Brain microvascular endothelial cell (primary cell): Measurements from ENCODE around the gene IL24.

Source experiments
- DNase-seq: peaks from one replicate; pipeline ENCODE4 v3.0.0-alpha.2; 2020
- H3K27ac ChIP-seq: fragments of 250-450 bp; sonication (Bioruptor Pico); 2 replicates; pipeline ENCODE4 v1.5.1; 2020; ENCODE audit warnings: mild to moderate bottlenecking, moderate library complexity
- H3K27me3 ChIP-seq: fragments of 250-450 bp; sonication (Bioruptor Pico); replicated peaks from 2 replicates; pipeline ENCODE4 v1.5.1; 2020; ENCODE audit warnings: mild to moderate bottlenecking
- H3K36me3 ChIP-seq: fragments of 250-450 bp; sonication (Bioruptor Pico); replicated peaks from 2 replicates; pipeline ENCODE4 v1.5.1; 2020; ENCODE audit warnings: mild to moderate bottlenecking
- H3K4me3 ChIP-seq: 2 replicates; pipeline ENCODE4 v1.5.1; 2011; ENCODE audit warnings: low read depth, mild to moderate bottlenecking, control low read depth, low read length, moderate library complexity
- in situ Hi-C: cut with HindIII; loops from 2 replicates; pipeline ENCODE4 v1.10.0; 2017; ENCODE audit warnings: low sequenced_read_pairs, low pct_ligation_motif_present
- TF ChIP-seq, protein P1 (sequence below): IDR thresholded peaks from 2 replicates; pipeline ENCODE4 v1.5.1; 2011; ENCODE audit warnings: low read depth, mild to moderate bottlenecking, moderate library complexity, low read length, control low read depth, inconsistent platforms; ENCODE audit errors: missing control alignments

IL24 gene

DNA sequence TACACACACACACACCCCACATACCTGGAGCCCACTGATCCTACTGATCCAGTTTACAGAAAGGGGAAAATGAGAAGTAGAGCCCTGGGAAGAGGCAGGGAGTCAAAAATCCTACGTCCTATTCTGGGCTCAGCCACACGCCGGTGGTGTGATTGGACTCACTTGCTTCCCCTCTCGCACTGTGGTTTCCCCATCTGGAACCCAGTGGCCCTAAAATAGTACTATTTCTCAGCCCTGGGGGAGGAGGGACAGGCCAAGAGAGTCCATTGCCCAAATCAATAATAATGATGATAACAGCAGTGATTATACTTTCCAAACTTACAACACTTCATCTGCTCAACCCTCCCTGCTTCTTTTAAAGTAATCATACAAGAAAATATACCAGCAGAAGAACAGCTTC, 52.0 kb downstream of the IL24 start:
- DNase-seq: no peak
- Histone ChIP-seq H3K4me3 (no peak overlapping the region), H3K27ac (no peak overlapping the region), H3K36me3 (no peaks in the 10 kb centered on the region), H3K27me3 (peaks cover 9% of the 10 kb centered on the region)
- TF ChIP-seq, protein P1, sequence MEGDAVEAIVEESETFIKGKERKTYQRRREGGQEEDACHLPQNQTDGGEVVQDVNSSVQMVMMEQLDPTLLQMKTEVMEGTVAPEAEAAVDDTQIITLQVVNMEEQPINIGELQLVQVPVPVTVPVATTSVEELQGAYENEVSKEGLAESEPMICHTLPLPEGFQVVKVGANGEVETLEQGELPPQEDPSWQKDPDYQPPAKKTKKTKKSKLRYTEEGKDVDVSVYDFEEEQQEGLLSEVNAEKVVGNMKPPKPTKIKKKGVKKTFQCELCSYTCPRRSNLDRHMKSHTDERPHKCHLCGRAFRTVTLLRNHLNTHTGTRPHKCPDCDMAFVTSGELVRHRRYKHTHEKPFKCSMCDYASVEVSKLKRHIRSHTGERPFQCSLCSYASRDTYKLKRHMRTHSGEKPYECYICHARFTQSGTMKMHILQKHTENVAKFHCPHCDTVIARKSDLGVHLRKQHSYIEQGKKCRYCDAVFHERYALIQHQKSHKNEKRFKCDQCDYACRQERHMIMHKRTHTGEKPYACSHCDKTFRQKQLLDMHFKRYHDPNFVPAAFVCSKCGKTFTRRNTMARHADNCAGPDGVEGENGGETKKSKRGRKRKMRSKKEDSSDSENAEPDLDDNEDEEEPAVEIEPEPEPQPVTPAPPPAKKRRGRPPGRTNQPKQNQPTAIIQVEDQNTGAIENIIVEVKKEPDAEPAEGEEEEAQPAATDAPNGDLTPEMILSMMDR: no peak
- in situ Hi-C loops: no loop called here

DNA sequence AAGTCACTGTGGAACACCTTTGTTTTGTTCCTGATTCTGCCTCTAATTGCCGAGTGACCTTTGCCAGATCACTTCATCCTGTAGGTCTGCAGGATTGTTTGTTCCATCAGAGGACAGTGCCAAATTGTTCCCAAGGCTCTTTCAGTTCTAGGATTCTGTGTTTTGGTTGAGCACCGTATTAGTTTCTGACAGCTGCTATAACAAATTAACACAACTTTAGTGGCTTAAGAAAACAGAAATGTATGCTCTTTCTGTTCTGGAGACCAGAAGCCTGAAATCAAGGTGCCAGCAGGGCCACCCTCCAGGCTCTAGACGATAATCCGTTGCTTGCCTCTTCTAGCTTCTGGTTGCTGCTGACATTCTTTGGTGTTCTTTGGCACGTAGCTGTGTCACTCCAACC, 52.4 kb downstream of the IL24 start:
- Histone ChIP-seq H3K27me3 (peaks cover 9% of the 10 kb centered on the region), H3K27ac (no peak overlapping the region), H3K4me3 (no peak overlapping the region), H3K36me3 (no peaks in the 10 kb centered on the region)
- in situ Hi-C loops: no loop called here
- no peak for DNase-seq
- TF ChIP-seq, protein P1: no peak

DNA sequence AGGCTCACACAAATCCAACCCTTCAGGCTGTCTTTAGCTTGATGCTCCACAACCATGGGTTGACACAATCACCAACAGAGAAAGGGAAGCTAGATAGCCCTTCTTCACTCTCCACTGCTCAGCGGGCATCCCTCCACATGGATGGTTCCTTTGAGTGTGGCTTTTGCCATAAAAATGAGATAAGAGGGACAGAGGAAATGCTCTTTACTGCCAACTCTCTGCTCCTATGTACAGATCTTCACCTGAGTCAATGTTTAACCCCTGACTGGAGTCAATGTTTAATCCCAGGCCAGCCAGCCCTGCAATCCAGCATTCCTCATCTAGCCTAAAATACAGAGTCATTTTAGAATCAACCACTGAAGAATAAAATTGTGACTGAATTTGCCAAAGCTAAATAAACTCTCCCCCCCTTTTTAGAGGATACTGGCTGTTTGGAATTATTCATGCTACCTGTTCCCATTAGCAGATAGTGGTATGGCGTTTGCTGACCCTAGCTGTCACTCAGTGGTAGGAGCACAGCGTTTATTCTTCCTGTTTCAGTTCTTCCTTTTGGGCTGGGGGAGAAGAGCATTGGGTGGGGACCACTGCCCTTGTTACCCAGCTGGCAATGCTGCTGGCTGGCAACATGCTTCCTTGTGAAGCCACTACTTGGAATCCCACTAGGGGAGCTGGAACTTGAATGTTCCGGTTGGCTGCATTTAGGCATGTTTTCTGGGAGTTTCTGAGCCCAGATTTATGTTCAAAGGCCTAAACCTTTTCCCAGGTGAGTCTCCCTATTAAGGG, 54.3 kb downstream of the IL24 start:
- in situ Hi-C loops: no loop called here
- TF ChIP-seq, protein P1: no peak
- Histone ChIP-seq H3K36me3 (no peaks in the 10 kb centered on the region), H3K4me3 (no peak overlapping the region), H3K27me3 (peaks cover 2% of the 10 kb centered on the region), H3K27ac (no peak overlapping the region)
- no peak for DNase-seq

DNA sequence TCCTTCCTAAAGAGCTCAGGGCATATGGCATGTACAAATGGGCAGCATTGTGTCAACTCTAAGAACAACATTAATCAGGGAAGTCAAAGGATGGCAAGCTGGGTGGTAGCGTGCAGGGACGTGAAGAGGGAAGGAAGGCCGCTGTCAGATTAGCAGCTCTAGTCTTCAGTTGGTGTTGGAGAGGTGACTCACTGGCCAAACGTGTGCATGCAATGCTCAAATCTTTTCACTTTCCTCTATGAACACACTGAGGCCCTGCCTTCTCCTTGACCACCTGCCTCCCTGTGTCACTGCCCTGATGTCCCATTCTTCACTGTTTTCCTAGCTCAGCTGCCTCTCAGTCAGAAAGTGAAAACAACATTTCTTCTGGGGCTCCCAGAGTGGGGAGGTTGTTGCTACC, 54.9 kb downstream of the IL24 start:
- no peak for DNase-seq
- Histone ChIP-seq H3K4me3 (no peak overlapping the region), H3K36me3 (no peaks in the 10 kb centered on the region), H3K27me3 (no peaks in the 10 kb centered on the region), H3K27ac (no peak overlapping the region)
- in situ Hi-C loops: no loop called here
- TF ChIP-seq, protein P1: no peak

DNA sequence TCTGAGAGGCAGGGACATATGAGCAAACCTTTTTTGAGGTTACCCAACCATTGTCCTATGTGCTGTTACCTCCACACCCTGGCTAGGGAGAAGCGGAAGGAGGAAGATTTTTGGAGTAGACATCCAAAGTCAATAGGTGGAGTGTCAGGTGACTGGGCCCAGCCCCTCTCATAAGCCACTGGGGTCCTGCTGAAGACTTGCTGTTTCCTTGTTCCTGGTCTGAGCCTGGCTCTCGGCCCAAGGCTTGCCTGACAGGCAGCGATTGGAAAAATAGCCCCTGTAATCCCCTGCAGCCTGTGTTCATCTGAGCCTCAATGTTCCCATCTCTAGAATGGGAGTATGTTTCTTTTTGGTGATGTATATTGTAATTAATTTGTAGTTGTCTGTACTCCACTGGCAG, 55.9 kb downstream of the IL24 start:
- H3K36me3 ChIP-seq: no peaks in the 10 kb centered on the region
- in situ Hi-C loops: no loop called here
- H3K27ac ChIP-seq: no peak overlapping the region
- no peak overlapping the region for H3K4me3 ChIP-seq
- TF ChIP-seq, protein P1: no peak
- H3K27me3 ChIP-seq: no peaks in the 10 kb centered on the region
- no peak for DNase-seq

DNA sequence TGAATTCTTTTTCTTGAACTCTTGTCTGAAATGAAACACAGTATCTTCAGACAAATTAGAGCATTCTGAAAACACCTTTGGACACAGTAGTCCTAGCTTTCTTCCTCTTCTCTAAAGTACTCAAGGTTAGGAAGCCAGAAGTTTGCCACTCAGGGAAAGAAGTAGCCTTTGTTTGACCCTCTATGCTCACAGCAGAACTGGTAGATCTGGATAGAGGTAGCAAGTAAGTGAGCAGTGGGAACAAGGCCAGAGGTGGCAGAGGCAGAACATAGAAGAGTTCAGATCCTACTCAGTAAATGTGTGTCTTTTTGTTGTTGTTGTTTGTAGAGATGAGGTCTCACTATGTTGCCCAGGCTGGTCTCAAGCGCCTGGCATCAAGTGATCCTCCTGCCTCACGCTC, 56.4 kb downstream of the IL24 start:
- in situ Hi-C loops: no loop called here
- DNase-seq: no peak
- H3K27me3 ChIP-seq: no peaks in the 10 kb centered on the region
- no peak overlapping the region for H3K27ac ChIP-seq
- no peak overlapping the region for H3K4me3 ChIP-seq
- H3K36me3 ChIP-seq: no peaks in the 10 kb centered on the region
- TF ChIP-seq, protein P1: no peak
